Lower lobe of right lung (tissue), 2 donors: ENCODE results near the gene FAM117A. TPM values are rescaled to one million over a fixed set of nuclear protein-coding genes. Genes with fewer than 3 reads are reported as not detected.

Experiments
- ATAC-seq, 2 donors: fragments of 200-7000 bp; cut with Tn5 transposase; one replicate each; pipeline ENCODE4 v1.9.1; 2020 to 2022; ENCODE audit warnings: mild to moderate bottlenecking in 2 of 2, moderate library complexity in 2 of 2
- DNase-seq: peaks from one replicate; pipeline ENCODE4 v3.0.0-alpha.2; 2020
- H3K27ac ChIP-seq: fragments of 200-600 bp; one replicate; pipeline ENCODE4 v1.8.0; 2022
- H3K27me3 ChIP-seq: fragments of 200-600 bp; one replicate; pipeline ENCODE4 v1.8.0; 2022; ENCODE audit warnings: low read depth
- H3K36me3 ChIP-seq: fragments of 200-600 bp; one replicate; pipeline ENCODE4 v1.8.0; 2022; ENCODE audit warnings: mild to moderate bottlenecking
- H3K4me1 ChIP-seq: fragments of 200-600 bp; one replicate; pipeline ENCODE4 v1.8.0; 2022
- H3K4me3 ChIP-seq: fragments of 200-600 bp; one replicate; pipeline ENCODE4 v1.8.0; 2022; ENCODE audit warnings: mild to moderate bottlenecking
- H3K9me3 ChIP-seq: fragments of 200-600 bp; one replicate; pipeline ENCODE4 v1.8.0; 2022
- CTCF ChIP-seq: fragments of 200-600 bp; IDR thresholded peaks from one replicate; pipeline ENCODE4 v1.8.0; 2022; ENCODE audit warnings: antibody characterized with exemption, mild to moderate bottlenecking
- intact Hi-C: fragments of 100-400 bp; cut with DNase I; formaldehyde crosslinking; loops from one replicate; pipeline ENCODE4 v1.11.0; 2022
- total RNA-seq: library from RNA; stranded (reverse); fragmentation: NEBNext Ultra II Directional; extraction: Animal tissue kit (Norgen Biotek cat#: 25700); gene quantifications from one replicate; pipeline ENCODE4 v1.2.1, GENCODE V29; 2021
- donor health status: DM: no; HTN: yes; CAD: no; lungs with severe emphysema.

Gene FAM117A
- total RNA-seq, 1 donor from 2014 or later: 16.4 TPM

- TF ChIP-seq CTCF: no peak
- Histone ChIP-seq H3K4me1 (peaks cover 35% of the 10 kb centered on the region), H3K27ac (peak overlapping the region; percentile 15), H3K27me3 (no peaks in the 10 kb centered on the region), H3K4me3 (no peak overlapping the region), H3K36me3 (no peaks in the 10 kb centered on the region), H3K9me3 (no peaks in the 10 kb centered on the region)
- ATAC-seq (peak in 1 of 2 donors; percentile 13), DNase-seq (no peak)
- intact Hi-C loops: no loop called here
Observed at GRCh38 chr17:49776551-49777300, 12.8 kb upstream of the FAM117A start.

- Histone ChIP-seq H3K9me3 (no peaks in the 10 kb centered on the region), H3K36me3 (no peaks in the 10 kb centered on the region), H3K27ac (peak overlapping the region; percentile 15), H3K4me1 (peaks cover 35% of the 10 kb centered on the region), H3K4me3 (no peak overlapping the region), H3K27me3 (no peaks in the 10 kb centered on the region)
- intact Hi-C loops: no loop called here
- DNase-seq: no peak
- no peak for TF ChIP-seq CTCF
- peak; percentile 37 to 55 for ATAC-seq
Observed at GRCh38 chr17:49775546-49776260, 11.8 kb upstream of the FAM117A start.

DNA sequence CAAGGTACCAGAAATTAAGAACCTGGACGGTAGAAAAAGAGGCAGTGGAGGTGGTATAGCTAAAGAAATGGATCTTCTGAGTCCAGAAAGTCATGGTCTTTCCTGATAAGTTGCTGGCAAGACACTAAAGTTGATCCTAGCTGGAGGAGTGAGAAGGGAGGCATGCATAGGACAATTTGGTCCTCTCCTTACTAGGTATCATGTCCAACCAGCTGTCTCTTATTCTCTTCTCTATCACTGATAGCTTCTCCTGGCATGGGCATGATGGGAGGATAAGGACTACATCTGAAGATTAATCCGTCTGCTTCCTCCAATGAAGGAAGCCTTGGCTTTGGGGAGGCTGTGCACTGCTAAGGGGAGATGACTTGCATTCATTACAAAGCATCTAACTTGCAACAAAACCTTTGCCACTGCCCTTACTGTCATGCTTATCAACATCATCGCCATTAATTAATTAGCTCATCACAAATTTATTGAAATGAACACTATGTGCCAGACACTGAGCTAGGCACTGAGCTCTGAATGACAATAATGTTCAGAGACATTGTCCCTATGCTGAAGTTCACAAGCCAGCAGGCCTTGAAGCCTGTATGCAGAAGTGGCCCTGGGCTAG is 3.1 kb upstream of the FAM117A start:
- Histone ChIP-seq H3K27ac (no peak overlapping the region), H3K4me3 (no peak overlapping the region), H3K4me1 (peaks cover 9% of the 10 kb centered on the region), H3K36me3 (no peaks in the 10 kb centered on the region), H3K27me3 (no peaks in the 10 kb centered on the region), H3K9me3 (no peaks in the 10 kb centered on the region)
- no peak for ATAC-seq
- no peak for DNase-seq
- TF ChIP-seq CTCF: no peak
- intact Hi-C loops: no loop called here

DNA sequence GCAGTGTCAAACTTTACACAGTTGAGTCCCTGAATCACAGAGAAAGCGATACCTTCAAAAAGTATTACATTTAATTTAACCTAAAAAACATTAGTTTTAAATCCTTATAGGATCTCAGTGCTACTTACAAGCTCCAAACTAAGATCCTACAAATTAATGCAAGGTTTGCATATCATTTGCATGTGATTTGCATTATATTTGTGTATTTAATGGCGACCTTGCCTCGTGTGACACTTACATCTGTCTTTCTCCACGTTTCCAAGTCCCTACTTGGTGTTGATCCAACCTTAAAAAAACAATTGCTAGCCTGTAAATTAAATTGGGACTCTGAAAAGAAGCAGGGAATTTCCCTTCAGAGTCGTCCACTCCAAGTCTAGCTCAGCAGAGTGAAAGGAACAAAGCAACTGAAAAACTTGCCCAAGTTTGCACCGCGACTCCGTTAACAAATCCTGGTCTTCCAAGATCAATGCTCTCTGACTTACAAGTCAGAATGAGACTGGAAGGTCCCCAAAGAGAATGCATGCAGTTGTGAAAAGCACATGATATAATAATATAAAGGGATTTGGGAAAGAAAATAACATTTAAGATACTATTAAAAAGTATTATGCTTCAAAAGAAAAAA is 739 bp upstream of the FAM117A start:
- DNase-seq (no peak), ATAC-seq (no peak)
- H3K9me3 ChIP-seq: no peaks in the 10 kb centered on the region
- H3K36me3 ChIP-seq: no peaks in the 10 kb centered on the region
- peak overlapping the region; percentile 19 for H3K27ac ChIP-seq
- no peak for TF ChIP-seq CTCF
- peak overlapping the region; percentile 71 for H3K4me3 ChIP-seq
- H3K4me1 ChIP-seq: peaks cover 15% of the 10 kb centered on the region
- no peaks in the 10 kb centered on the region for H3K27me3 ChIP-seq
- intact Hi-C loops: no loop called here

GRCh38 chr17:49762151-49762941 is 1.6 kb downstream of the FAM117A start:
- DNase-seq (no peak), ATAC-seq (no peak)
- Histone ChIP-seq H3K36me3 (no peaks in the 10 kb centered on the region), H3K4me1 (peaks cover 16% of the 10 kb centered on the region), H3K27me3 (no peaks in the 10 kb centered on the region), H3K9me3 (no peaks in the 10 kb centered on the region), H3K27ac (no peak overlapping the region), H3K4me3 (peak overlapping the region; percentile 71)
- intact Hi-C loops: no loop called here
- no peak for TF ChIP-seq CTCF
